Measurements from ENCODE around the gene MYH2.

The MYH2 gene

GRCh38 chr17:10513299-10514067, 36.0 kb downstream of the MYH2 start:
- no peak for DNase-seq

- no peak for DNase-seq
These were observed 36.6 kb downstream of the MYH2 start for GRCh38 chr17:10512856-10513255.

GRCh38 chr17:10499950-10500349, 49.5 kb downstream of the MYH2 start:
- no peak for DNase-seq

GRCh38 chr17:10492004-10492403, 57.5 kb downstream of the MYH2 start:
- no peak for DNase-seq

- DNase-seq, result no peak
These were observed 67.2 kb downstream of the MYH2 start for GRCh38 chr17:10482252-10482651.

- no peak for DNase-seq
These were observed 71.8 kb downstream of the MYH2 start for GRCh38 chr17:10477701-10478100.

- DNase-seq, result no peak
These were observed 74.9 kb downstream of the MYH2 start for GRCh38 chr17:10474536-10474935.

- no peak for DNase-seq
These were observed 77.6 kb downstream of the MYH2 start for GRCh38 chr17:10471858-10472257.

Measured in islet precursor cell (in vitro differentiated cells).